Omental fat pad (tissue), 4 donors: ENCODE data around the gene TWSG1. TPM values are rescaled to one million over a fixed set of nuclear protein-coding genes. Genes with fewer than 3 reads are reported as not detected.

ENCODE experiments used
- ATAC-seq: fragments of 150-250 bp; one replicate; pipeline ENCODE4 v1.9.1; 2016; ENCODE audit warnings: mild to moderate bottlenecking, moderate library complexity; ENCODE audit not compliant: low FRiP score
- DNase-seq: peaks from one replicate; pipeline ENCODE4 v3.0.0-alpha.2; 2019; ENCODE audit warnings: low spot score
- total RNA-seq, 4 donors: library from RNA; depleted of rRNA; stranded (reverse); fragments of >200 nt; gene quantifications; one replicate each; pipeline ENCODE4 v1.1.0, GENCODE V29; 2016
- TF ChIP-seq, protein P1 (sequence below), 3 donors: fragments of 450-650 bp; IDR thresholded peaks; one replicate each; pipeline ENCODE4 v1.5.1; 2016 to 2017; ENCODE audit warnings: antibody characterized with exemption in 3 of 3, mild to moderate bottlenecking in 3 of 3, moderate library complexity in 2 of 3

Gene TWSG1
- total RNA-seq, 4 donors from 2014 or later: 21.0 to 30.4 (median 27.4) TPM

DNA sequence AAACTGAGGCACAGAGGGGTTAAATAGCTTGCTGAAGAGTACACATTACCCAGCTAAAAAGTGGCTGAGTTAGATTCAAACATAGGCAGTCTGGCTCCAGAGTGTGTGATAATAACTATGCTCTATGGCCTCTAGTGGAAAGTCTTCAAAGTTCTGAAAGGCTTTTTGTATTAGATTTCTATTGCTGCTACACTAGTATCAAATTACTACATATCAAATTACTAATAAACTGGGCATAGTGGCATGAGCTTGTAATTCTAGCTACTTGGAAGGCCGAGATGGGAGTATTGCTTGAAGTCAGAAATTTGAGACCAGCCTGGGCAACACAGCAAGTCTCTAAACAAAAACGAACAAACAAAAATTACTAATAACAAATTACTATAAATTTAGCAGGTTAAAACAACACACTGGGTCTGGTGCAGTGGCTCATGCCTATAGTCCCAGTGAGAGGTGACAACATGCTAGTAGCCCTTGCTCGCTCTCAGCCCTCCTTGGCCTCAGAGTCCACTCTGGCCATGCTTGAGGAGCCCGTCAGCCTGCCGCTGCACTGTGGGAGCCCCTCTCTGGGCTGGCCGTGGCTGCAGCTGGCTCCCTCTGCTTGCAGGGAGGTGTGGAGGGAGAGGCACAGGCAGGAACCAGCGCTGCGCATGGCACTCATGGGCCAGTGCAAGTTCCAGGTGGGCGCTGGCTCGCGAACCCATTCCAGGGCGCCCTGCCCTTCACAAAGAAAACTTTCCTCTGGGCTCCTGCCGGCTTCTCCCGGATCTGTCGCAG is 38.2 kb upstream of the TWSG1 start:
- ATAC-seq (no peak), DNase-seq (no peak)
- TF ChIP-seq, protein P1, sequence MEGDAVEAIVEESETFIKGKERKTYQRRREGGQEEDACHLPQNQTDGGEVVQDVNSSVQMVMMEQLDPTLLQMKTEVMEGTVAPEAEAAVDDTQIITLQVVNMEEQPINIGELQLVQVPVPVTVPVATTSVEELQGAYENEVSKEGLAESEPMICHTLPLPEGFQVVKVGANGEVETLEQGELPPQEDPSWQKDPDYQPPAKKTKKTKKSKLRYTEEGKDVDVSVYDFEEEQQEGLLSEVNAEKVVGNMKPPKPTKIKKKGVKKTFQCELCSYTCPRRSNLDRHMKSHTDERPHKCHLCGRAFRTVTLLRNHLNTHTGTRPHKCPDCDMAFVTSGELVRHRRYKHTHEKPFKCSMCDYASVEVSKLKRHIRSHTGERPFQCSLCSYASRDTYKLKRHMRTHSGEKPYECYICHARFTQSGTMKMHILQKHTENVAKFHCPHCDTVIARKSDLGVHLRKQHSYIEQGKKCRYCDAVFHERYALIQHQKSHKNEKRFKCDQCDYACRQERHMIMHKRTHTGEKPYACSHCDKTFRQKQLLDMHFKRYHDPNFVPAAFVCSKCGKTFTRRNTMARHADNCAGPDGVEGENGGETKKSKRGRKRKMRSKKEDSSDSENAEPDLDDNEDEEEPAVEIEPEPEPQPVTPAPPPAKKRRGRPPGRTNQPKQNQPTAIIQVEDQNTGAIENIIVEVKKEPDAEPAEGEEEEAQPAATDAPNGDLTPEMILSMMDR (IDR thresholded peaks at IDR 0.05): no peak

DNA sequence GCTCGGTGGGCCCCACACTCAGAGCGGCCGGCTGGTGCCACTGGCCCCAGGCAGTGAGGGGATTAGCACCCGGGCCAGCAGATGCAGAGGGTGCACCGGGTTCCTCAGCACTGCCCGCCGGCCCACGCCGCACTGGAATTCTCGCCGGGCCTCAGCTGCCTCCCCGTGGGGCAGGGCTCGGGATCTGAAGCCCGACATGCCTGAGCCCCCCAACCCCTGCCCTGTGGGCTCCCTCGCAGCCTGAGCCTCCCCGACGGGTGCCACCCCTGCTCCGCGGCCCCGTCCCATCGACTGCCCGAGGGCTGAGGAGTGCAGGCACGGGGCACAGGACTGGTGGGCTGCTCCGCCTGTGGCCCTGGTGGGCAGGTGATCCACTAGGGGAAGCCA is 37.6 kb upstream of the TWSG1 start:
- ATAC-seq (no peak), DNase-seq (no peak)
- TF ChIP-seq, protein P1 (IDR thresholded peaks at IDR 0.05): no peak

DNA sequence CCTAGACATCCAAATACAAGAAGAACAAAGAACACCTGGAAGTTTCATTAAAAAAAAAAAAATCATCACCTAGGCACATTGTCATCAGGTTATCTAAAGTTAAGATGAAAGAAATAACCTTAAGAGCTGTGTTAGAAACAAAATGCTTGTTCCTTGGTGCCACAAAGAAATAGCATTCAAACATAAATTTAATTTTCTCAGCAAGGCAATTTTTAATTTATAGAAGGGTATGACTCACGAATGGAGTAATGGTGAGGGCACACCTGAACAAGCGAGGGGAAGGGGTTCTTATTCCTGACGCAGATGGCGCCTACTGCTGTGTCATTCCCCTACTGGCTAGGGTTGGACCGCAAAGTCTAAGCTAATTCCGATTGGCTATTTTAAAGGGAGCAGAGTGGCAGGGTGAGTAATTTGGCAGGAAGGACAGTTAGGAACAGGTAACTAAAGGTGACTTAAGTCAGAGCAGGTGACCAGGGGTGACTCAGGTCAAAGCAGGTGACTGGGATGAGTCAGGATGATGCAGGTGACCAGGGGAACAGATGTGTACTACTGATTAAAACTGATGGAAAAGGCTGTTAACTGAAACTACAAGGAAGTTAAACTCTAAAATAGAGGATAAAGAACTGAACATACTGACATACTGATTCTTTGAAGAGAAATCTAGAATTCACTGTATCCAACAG is 30.0 kb upstream of the TWSG1 start:
- DNase-seq (no peak), ATAC-seq (no peak)
- TF ChIP-seq, protein P1 (IDR thresholded peaks at IDR 0.05): no peak

DNA sequence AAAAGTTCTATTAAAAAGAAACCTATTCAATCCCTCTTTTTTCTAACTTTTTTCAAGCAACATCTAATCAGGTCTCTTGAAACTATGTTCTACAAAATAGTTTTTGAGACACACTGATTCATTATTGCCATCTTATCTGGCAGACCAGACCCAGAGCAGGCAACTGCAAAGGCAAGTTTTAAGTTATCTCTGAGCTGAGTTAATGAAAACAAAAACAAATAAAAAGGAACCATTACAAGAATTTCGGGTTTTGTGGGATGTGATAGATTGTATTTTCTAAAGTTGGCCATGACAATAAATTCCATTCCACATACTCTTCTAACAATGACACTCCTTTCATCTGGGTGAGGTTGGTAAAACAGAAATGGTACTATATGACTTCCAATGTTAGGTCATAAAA is 15.2 kb upstream of the TWSG1 start:
- no peak for ATAC-seq
- no peak for DNase-seq
- TF ChIP-seq, protein P1 (IDR thresholded peaks at IDR 0.05): no peak

DNA sequence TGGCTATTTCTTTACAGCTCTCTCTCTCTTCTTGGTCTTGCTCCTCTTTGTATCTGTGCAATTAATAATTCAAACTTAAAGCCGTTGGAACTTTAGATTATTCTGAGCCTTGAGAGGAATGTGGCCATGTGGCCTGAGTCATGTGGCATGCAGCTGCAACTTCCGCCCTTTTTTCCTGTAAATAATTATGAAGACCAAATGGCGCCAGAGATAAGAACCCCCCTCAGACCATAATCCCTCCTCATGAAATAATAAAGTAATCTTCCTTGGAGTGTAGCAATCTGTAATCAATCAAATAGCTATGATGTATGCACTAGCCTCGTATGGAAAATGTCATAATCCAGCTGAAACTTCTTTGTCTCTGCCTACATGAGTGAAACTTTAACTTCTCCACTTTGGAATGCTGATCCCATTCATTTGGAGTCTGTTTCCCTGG is 13.5 kb upstream of the TWSG1 start:
- TF ChIP-seq, protein P1 (IDR thresholded peaks at IDR 0.05): no peak
- ATAC-seq (no peak), DNase-seq (no peak)

DNA sequence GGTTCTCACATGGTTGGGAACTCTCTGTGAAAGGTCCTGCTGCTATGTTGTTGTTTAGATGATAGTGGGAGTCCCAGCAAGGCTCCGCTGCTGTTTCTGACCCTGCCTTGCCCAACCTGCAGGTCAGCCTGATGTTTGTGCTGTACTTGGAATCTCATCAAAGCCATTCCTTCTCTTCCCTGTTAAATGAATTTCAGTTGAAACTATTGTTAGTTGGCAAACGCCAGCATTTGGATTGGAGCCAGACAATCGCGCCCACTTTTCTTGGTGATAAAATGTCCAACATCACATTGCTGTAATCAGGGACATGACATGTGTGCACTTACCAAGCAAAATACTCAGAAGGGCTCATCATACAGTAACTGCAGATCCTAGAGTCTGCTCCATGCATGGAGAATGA is 12.8 kb upstream of the TWSG1 start:
- no peak for DNase-seq
- no peak for ATAC-seq
- TF ChIP-seq, protein P1 (IDR thresholded peaks at IDR 0.05): no peak

DNA sequence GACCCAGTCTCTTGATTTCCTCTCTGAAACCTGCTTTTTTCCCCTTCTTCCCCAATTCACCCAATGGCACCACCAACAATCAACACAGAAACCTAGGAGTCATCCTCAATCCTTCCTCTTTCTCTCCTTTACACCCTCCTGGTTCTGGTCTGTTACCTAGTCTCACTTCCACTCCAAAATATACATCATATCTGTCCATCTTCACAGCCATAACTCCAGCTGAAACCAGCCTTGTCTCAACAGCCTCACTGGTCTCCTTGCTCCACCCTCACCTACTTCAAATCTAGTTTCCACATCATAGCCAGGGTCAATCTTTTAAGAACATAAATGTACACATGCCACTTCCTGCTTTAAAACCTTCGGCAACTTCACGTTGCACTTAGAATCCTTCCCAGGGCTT is 11.8 kb upstream of the TWSG1 start:
- no peak for DNase-seq
- no peak for ATAC-seq
- TF ChIP-seq, protein P1 (IDR thresholded peaks at IDR 0.05): no peak
